A673 (cell line): Measurements from ENCODE around the gene ZNF76. TPM values are rescaled to one million over a fixed set of nuclear protein-coding genes. Genes with fewer than 3 reads are reported as not detected.

Experiments used
- BruUV-seq: library from RNA; stranded (reverse); fragments of 400-500 nt; replicated peaks from 2 replicates; lab custom pipeline; 2021; lab: Mats Ljungman, UMichigan
- CTCF ChIA-PET: fragments of 300-600 bp; sonication (Branson Sonifier 250); formaldehyde crosslinking; loops from one replicate; lab custom pipeline; 2022; ENCODE audit warnings: antibody characterized with exemption; lab: Charles Lee
- POLR2A ChIA-PET: fragments of 300-600 bp; sonication (Branson Sonifier 250); formaldehyde crosslinking; loops from one replicate; lab custom pipeline; 2022; ENCODE audit warnings: antibody characterized with exemption; ENCODE audit not compliant: low non-redundant PET; lab: Charles Lee
- DNase-seq: peaks from one replicate; pipeline ENCODE4 v3.0.0-alpha.2; 2015; ENCODE audit warnings: low spot score
- H3K27ac ChIP-seq: fragments of 200-600 bp; sonication (generic); 2 replicates; pipeline ENCODE4 v1.5.1; 2016; ENCODE audit warnings: mixed run types, low read depth, mild to moderate bottlenecking, mixed read lengths, antibody characterized with exemption, low read length; ENCODE audit not compliant: poor library complexity, severe bottlenecking
- H3K27me3 ChIP-seq: fragments of 200-600 bp; sonication (generic); replicated peaks from 2 replicates; pipeline ENCODE4 v1.6.1; 2017; ENCODE audit warnings: mixed run types, low read depth, mild to moderate bottlenecking, mixed read lengths, antibody characterized with exemption, low read length; ENCODE audit not compliant: insufficient read depth, poor library complexity
- H3K36me3 ChIP-seq: fragments of 200-600 bp; sonication (generic); 2 replicates; pipeline ENCODE4 v1.6.1; 2016; ENCODE audit warnings: mixed run types, mild to moderate bottlenecking, mixed read lengths, antibody characterized with exemption, low read length; ENCODE audit not compliant: insufficient read depth, poor library complexity, severe bottlenecking
- H3K4me1 ChIP-seq: fragments of 200-600 bp; sonication (generic); 2 replicates; pipeline ENCODE4 v1.6.1; 2017; ENCODE audit warnings: mixed run types, mild to moderate bottlenecking, mixed read lengths, antibody characterized with exemption, low read length; ENCODE audit not compliant: insufficient read depth, poor library complexity, severe bottlenecking
- H3K4me3 ChIP-seq: fragments of 200-600 bp; sonication (generic); 2 replicates; pipeline ENCODE4 v1.5.1; 2016; ENCODE audit warnings: low read depth, mixed run types, mild to moderate bottlenecking, mixed read lengths, low read length; ENCODE audit not compliant: poor library complexity, severe bottlenecking
- H3K9me3 ChIP-seq: fragments of 200-600 bp; sonication (generic); 2 replicates; pipeline ENCODE4 v1.6.1; 2016; ENCODE audit warnings: mixed run types, low read depth, mild to moderate bottlenecking, mixed read lengths, antibody characterized with exemption, low read length; ENCODE audit not compliant: poor library complexity, severe bottlenecking
- EZH2 ChIP-seq: fragments of 200-600 bp; sonication (generic); IDR thresholded peaks from 2 replicates; pipeline ENCODE4 v1.6.1; 2017; ENCODE audit warnings: borderline replicate concordance, low read depth, mild to moderate bottlenecking, mixed read lengths, antibody characterized with exemption, low read length; ENCODE audit not compliant: poor library complexity, severe bottlenecking
- intact Hi-C: fragments of 100-400 bp; cut with micrococcal nuclease; formaldehyde crosslinking; loops from one replicate; pipeline ENCODE4 v1.10.0; 2022; ENCODE audit not compliant: unreplicated experiment
- total RNA-seq: library from RNA; stranded (reverse); gene quantifications from 2 replicates; pipeline ENCODE4 v1.2.3, GENCODE V29; 2021
- TF ChIP-seq, protein P1 (sequence below): fragments of 300-800, 200-600 bp; sonication (generic); conservative IDR thresholded peaks from 2 replicates; pipeline ENCODE4 v1.5.1; 2017; ENCODE audit warnings: low read depth, mild to moderate bottlenecking, antibody characterized with exemption, low read length, moderate library complexity, mixed read lengths

ZNF76 gene
- total RNA-seq, 1 experiment from 2014 or later = 28.7 TPM

DNA sequence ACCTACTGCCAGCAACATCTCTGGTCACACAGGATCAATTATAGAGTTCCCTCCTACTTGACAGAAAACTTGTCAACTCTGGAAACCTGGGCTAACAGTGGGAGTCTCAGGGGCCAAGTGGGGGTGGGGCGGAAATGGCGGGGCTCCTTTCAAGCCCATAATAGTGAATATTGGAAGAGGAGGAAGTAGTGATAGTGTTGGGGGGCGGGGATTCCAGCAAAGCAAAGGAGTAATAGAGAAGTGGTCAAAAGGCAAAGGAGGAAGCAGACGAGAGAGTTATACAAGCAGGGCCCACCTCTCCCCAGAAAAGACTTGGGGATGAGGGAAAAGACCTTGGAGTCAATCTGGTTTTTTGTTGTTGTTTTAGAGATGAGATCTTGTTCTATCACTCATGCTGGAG is 40.1 kb downstream of the ZNF76 start:
- CTCF ChIA-PET = no interaction called here
- H3K36me3 ChIP-seq = peaks cover 1% of the 10 kb centered on the region
- POLR2A ChIA-PET = no interaction called here
- no peaks in the 10 kb centered on the region for H3K4me1 ChIP-seq
- H3K9me3 ChIP-seq = no peaks in the 10 kb centered on the region
- H3K27me3 ChIP-seq = no peaks in the 10 kb centered on the region
- TF ChIP-seq, protein P1, sequence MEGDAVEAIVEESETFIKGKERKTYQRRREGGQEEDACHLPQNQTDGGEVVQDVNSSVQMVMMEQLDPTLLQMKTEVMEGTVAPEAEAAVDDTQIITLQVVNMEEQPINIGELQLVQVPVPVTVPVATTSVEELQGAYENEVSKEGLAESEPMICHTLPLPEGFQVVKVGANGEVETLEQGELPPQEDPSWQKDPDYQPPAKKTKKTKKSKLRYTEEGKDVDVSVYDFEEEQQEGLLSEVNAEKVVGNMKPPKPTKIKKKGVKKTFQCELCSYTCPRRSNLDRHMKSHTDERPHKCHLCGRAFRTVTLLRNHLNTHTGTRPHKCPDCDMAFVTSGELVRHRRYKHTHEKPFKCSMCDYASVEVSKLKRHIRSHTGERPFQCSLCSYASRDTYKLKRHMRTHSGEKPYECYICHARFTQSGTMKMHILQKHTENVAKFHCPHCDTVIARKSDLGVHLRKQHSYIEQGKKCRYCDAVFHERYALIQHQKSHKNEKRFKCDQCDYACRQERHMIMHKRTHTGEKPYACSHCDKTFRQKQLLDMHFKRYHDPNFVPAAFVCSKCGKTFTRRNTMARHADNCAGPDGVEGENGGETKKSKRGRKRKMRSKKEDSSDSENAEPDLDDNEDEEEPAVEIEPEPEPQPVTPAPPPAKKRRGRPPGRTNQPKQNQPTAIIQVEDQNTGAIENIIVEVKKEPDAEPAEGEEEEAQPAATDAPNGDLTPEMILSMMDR = no peak
- no peak for TF ChIP-seq EZH2
- no peak for DNase-seq
- intact Hi-C loops = no loop called here
- H3K27ac ChIP-seq = no peak overlapping the region
- no peak overlapping the region for H3K4me3 ChIP-seq
- no TSS peak for BruUV-seq

DNA sequence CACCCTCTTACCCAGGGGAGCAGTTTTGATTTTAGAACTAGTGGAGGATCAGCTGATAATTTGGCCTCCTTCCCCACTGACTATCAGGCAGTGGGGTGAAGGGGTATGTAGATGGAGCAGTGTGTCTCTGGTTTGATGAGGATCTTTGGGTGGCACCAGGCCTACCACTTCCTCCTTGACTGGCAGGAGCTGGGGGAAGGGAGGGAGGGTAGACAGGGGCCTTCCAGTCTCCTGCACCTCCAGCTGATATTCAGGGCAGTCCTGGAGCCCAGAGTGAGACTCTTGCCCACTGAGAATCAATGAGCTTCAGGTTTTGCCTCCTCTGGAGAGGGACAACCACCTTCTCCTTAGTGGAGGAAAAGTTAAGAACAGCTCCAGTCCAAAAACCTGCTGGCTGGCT is 41.3 kb downstream of the ZNF76 start:
- Histone ChIP-seq H3K4me3 (no peak overlapping the region), H3K9me3 (no peaks in the 10 kb centered on the region), H3K27me3 (no peaks in the 10 kb centered on the region), H3K27ac (no peak overlapping the region), H3K4me1 (no peaks in the 10 kb centered on the region), H3K36me3 (no peaks in the 10 kb centered on the region)
- POLR2A ChIA-PET = no interaction called here
- DNase-seq = no peak
- intact Hi-C loops = no loop called here
- TF ChIP-seq EZH2 = no peak
- TF ChIP-seq, protein P1 = no peak
- CTCF ChIA-PET = no interaction called here
- no TSS peak for BruUV-seq

GRCh38 chr6:35302604-35303241 is 43.2 kb downstream of the ZNF76 start:
- ChIA-PET CTCF (no interaction called here), POLR2A (no interaction called here)
- Histone ChIP-seq H3K4me1 (no peaks in the 10 kb centered on the region), H3K36me3 (no peaks in the 10 kb centered on the region), H3K27ac (no peak overlapping the region), H3K4me3 (no peak overlapping the region), H3K27me3 (no peaks in the 10 kb centered on the region), H3K9me3 (no peaks in the 10 kb centered on the region)
- BruUV-seq = no TSS peak
- DNase-seq = no peak
- no peak for TF ChIP-seq EZH2
- intact Hi-C loops = no loop called here

DNA sequence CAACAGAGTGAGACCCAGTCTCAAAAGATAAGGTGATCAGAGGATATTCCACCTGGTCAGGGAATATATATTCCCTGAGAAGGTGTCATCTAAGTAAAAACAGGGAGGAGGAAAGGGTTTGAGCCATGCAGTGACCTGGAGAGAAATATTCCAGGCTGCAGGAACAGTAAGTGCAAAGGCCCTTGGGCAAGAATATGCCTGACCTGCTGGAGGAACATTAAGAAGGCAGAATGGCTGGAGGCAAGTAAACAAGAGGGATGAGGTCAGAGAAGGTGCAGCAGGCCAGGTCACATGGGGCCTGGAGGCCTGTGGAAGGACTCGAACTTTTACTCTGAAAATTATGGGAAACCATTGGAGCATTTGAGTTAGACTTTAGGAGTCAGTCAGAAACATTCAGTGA is 44.8 kb downstream of the ZNF76 start:
- ChIA-PET POLR2A (no interaction called here), CTCF (no interaction called here)
- BruUV-seq = no TSS peak

More for the DNA sequence above, 44.8 kb downstream of the ZNF76 start:
- TF ChIP-seq, protein P1 = no peak
- no peak for TF ChIP-seq EZH2
- DNase-seq = no peak
- Histone ChIP-seq H3K4me1 (no peaks in the 10 kb centered on the region), H3K36me3 (no peaks in the 10 kb centered on the region), H3K27me3 (no peaks in the 10 kb centered on the region), H3K27ac (no peak overlapping the region), H3K4me3 (no peak overlapping the region), H3K9me3 (no peaks in the 10 kb centered on the region)
- intact Hi-C loops = no loop called here
